ENCODE measurements around the gene SLFNL1. TPM values are rescaled to one million over a fixed set of nuclear protein-coding genes. Genes with fewer than 3 reads are reported as not detected.
A peak's percentile ranks its signal among the peaks of the same experiment; 100 is the strongest.

SLFNL1 gene
- polyA plus RNA-seq, 3 donors from 2014 or later: 0.11 to 0.32 TPM; not detected in 1

GRCh38 chr1:41015281-41015896 is 6.1 kb downstream of the SLFNL1 start:
- Mint-ChIP-seq H3K36me3 (peaks cover 10 to 21% (median 15%) of the 10 kb centered on the region in 3 donors), H3K9me3 (no peaks in the 10 kb centered on the region), H3K27me3 (ENCODE audit: low read depth in 3 of 3) (peaks cover 0 to 11% (median 8%) of the 10 kb centered on the region in 3 donors), H3K4me3 (no peak overlapping the region), H3K4me1 (peaks cover 0 to 3% of the 10 kb centered on the region in 2 donors), H3K27ac (peak overlapping the region in 4 of 6 donors; percentile 3 to 26 (median 19))
- DNase-seq: no peak

- peaks cover 15 to 26% (median 20%) of the 10 kb centered on the region in 3 donors for H3K36me3 Mint-ChIP-seq
- DNase-seq: no peak
- H3K27me3 Mint-ChIP-seq (ENCODE audit: low read depth in 3 of 3): peaks cover 0 to 11% (median 8%) of the 10 kb centered on the region in 3 donors
- H3K4me3 Mint-ChIP-seq: no peak overlapping the region
- peaks cover 0 to 3% of the 10 kb centered on the region in 2 donors for H3K4me1 Mint-ChIP-seq
- H3K27ac Mint-ChIP-seq: peak overlapping the region in 4 of 6 donors; percentile 3 to 88 (median 20)
- no peaks in the 10 kb centered on the region for H3K9me3 Mint-ChIP-seq
These were observed 6.7 kb downstream of the SLFNL1 start for GRCh38 chr1:41014871-41015270.

DNA sequence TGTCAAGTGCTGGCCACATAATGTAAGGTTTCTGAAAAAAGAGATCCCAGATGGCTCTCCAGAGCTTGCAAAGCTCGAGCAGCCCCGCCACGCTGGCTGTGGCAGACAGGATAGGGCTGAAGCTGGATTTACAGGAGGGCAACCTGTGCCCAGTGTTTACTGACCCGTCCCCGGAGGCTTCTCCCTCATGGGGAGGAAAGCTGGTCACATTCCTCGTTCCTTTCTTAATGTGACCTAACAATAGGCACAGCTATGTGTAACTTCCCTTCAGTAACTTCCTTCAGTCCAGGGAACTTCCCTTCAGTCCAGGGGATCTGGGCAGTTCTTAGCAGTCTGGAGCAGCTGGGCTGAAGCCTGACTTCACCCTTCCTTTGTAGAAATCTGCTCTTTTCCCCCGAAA is 7.7 kb downstream of the SLFNL1 start:
- peak overlapping the region in 1 of 6 donors; percentile 23 for H3K27ac Mint-ChIP-seq
- H3K27me3 Mint-ChIP-seq (ENCODE audit: low read depth in 3 of 3): peaks cover 0 to 7% (median 4%) of the 10 kb centered on the region in 3 donors
- peaks cover 21 to 35% (median 23%) of the 10 kb centered on the region in 3 donors for H3K36me3 Mint-ChIP-seq
- DNase-seq: no peak
- H3K4me1 Mint-ChIP-seq: peaks cover 0 to 3% of the 10 kb centered on the region in 2 donors
- no peaks in the 10 kb centered on the region for H3K9me3 Mint-ChIP-seq
- H3K4me3 Mint-ChIP-seq: no peak overlapping the region

GRCh38 chr1:41013024-41013423 is 8.5 kb downstream of the SLFNL1 start:
- no peak for DNase-seq

DNA sequence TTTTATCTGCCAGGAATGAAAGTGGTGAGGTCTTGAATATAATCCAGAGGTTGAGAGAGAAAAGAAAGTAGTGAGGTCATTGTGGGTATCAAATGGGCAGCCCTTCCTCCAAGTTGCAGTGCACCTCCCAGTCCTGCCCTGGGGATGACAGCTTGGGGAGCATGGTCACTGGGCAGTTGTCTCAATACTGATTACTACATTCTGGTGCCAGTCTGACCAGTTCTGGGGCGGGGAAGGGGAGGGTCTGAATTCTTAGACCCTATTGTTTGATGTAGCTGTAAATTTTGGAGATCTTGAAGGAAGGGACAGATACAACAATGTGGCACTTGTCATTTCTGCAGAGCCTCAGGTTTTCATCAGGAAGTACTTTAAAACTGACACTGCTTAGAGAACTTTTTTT is 11.2 kb downstream of the SLFNL1 start:
- Mint-ChIP-seq H3K9me3 (no peaks in the 10 kb centered on the region), H3K27ac (no peak overlapping the region), H3K4me3 (no peak overlapping the region), H3K27me3 (ENCODE audit: low read depth in 3 of 3) (peaks cover 0 to 2% (median 0%) of the 10 kb centered on the region in 3 donors), H3K36me3 (peaks cover 29 to 64% (median 41%) of the 10 kb centered on the region in 3 donors), H3K4me1 (peaks cover 0 to 3% of the 10 kb centered on the region in 2 donors)
- no peak for DNase-seq

More at GRCh38 chr1:41013024-41013423, 8.5 kb downstream of the SLFNL1 start:
- peaks cover 24 to 42% (median 27%) of the 10 kb centered on the region in 3 donors for H3K36me3 Mint-ChIP-seq
- H3K4me3 Mint-ChIP-seq: no peak overlapping the region
- H3K27ac Mint-ChIP-seq: no peak overlapping the region
- no peaks in the 10 kb centered on the region for H3K9me3 Mint-ChIP-seq
- peaks cover 0 to 4% (median 4%) of the 10 kb centered on the region in 3 donors for H3K27me3 Mint-ChIP-seq (ENCODE audit: low read depth in 3 of 3)
- peaks cover 0 to 3% of the 10 kb centered on the region in 2 donors for H3K4me1 Mint-ChIP-seq

DNA sequence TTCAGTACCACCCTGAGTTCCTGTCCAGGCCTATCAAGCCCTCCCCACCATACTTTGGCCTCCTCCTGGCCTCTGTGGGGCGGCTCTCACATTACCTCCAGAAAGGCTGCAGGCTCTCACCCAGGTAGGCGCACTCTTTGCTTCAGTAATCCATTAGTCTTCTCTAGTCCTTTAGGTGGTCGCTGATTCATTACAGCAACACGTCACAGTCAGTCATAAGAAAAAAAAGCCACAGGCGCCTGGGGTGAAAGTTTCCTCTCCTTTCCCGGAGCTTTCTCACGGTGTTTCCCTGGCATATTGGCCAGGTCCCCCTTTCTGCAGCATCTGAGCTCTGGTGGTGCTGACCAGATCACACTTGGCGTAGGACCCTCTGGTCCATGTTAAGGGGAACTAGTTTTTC is 12.1 kb downstream of the SLFNL1 start:
- DNase-seq: no peak
- H3K9me3 Mint-ChIP-seq: no peaks in the 10 kb centered on the region
- peaks cover 0 to 2% (median 0%) of the 10 kb centered on the region in 3 donors for H3K27me3 Mint-ChIP-seq (ENCODE audit: low read depth in 3 of 3)
- peaks cover 0 to 1% of the 10 kb centered on the region in 2 donors for H3K4me1 Mint-ChIP-seq
- H3K27ac Mint-ChIP-seq: peak overlapping the region in 1 of 6 donors; percentile 8
- H3K4me3 Mint-ChIP-seq: no peak overlapping the region
- H3K36me3 Mint-ChIP-seq: peaks cover 29 to 60% (median 41%) of the 10 kb centered on the region in 3 donors

DNA sequence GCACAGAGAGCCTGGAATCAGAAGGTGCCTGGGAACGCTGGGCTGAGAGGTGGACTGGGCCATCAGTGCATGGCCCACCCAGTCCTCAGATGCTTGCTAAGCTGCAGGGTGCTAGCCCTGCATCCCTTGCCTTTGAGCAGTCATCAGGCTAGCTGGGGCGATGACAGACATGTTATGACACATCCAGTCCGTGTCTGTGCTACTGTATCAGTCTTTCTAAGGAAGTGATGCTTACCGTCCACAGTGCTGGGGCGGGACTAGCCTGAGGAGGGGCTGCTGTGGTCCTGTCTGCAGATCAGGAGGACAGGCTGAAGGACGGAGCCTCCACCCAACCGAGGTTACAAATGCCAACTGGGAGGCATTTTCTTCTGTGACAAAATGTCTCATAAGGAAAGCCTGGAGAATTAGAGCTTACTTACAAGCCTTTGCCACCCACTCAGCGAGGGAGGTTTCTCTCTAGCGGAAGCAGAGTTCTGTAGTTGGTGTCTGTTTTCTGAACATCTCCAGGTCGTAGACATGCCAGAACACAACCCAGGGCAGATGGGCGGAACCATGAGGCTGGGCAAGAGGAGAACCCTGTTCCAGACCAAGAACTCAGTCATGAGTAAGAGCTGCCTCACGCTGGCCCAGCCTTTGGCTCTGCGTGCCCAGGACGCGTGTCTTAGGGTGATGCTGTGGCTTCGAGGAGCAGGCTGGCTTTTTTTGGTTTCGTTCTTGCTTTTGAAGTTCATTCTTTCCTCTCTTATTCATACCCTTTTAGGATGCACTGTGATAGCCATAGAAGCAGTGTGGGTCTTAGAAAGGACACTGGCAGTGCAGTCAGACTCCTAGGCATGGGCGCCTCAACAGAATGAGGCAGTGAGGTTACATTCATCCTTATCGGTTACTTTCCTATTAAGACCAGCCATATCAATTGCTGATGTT is 14.3 kb downstream of the SLFNL1 start:
- H3K36me3 Mint-ChIP-seq: peaks cover 28 to 59% (median 38%) of the 10 kb centered on the region in 3 donors
- H3K27ac Mint-ChIP-seq: no peak overlapping the region

GRCh38 chr1:41005876-41006275 is 15.6 kb downstream of the SLFNL1 start:
- no peaks in the 10 kb centered on the region for H3K9me3 Mint-ChIP-seq
- H3K27me3 Mint-ChIP-seq (ENCODE audit: low read depth in 3 of 3): peaks cover 0 to 8% (median 2%) of the 10 kb centered on the region in 3 donors
- peak overlapping the region in 3 of 6 donors; percentile 8 to 35 (median 11) for H3K27ac Mint-ChIP-seq
- H3K4me1 Mint-ChIP-seq: peaks cover 22 to 25% of the 10 kb centered on the region in 2 donors
- H3K4me3 Mint-ChIP-seq: no peak overlapping the region
- DNase-seq: no peak
- peaks cover 19 to 58% (median 42%) of the 10 kb centered on the region in 3 donors for H3K36me3 Mint-ChIP-seq

More for the DNA sequence above, 14.3 kb downstream of the SLFNL1 start:
- Mint-ChIP-seq H3K27me3 (ENCODE audit: low read depth in 3 of 3) (peaks cover 0 to 8% (median 2%) of the 10 kb centered on the region in 3 donors), H3K4me1 (peaks cover 18 to 21% of the 10 kb centered on the region in 2 donors), H3K9me3 (no peaks in the 10 kb centered on the region), H3K4me3 (no peak overlapping the region)
- no peak for DNase-seq

- peak; percentile 77 to 87 (median 77) for DNase-seq
- Mint-ChIP-seq H3K36me3 (peaks cover 31 to 61% (median 34%) of the 10 kb centered on the region in 3 donors), H3K4me1 (peaks cover 22 to 25% of the 10 kb centered on the region in 2 donors), H3K27me3 (ENCODE audit: low read depth in 3 of 3) (peaks cover 0 to 8% (median 2%) of the 10 kb centered on the region in 3 donors), H3K4me3 (peak overlapping the region in 4 of 5 donors; percentile 15 to 33 (median 18)), H3K9me3 (no peaks in the 10 kb centered on the region), H3K27ac (peak overlapping the region; percentile 50 to 87 (median 69))
These were observed 17.8 kb downstream of the SLFNL1 start for GRCh38 chr1:41003640-41004220.

DNA sequence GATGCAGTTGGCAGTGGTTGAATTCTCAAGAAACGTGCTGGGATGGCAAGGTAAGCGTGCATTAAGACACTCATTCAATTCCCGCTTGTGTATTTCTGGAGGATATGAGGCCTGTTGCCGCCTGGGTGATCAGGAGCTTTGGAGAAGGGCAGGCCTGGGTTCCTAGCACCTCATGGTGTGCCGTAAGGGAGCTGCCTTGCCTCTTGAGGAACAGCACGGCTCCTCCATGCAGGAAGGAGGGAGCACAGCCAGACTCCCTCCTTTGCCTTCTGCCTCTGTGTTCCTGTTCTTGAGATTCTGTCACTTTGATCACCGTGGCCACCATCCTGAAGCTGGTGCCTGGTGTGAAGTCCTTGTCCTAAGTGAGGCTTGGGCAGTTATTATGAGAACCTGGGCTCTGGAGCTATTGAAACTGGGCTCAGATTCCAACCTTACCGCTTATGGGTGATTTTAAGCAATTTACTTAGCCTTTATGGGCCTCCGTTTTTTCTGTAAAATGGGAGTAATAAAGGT is 18.3 kb downstream of the SLFNL1 start:
- peaks cover 0 to 8% (median 2%) of the 10 kb centered on the region in 3 donors for H3K27me3 Mint-ChIP-seq (ENCODE audit: low read depth in 3 of 3)
- peak overlapping the region in 3 of 5 donors; percentile 15 to 18 (median 18) for H3K4me3 Mint-ChIP-seq
- H3K9me3 Mint-ChIP-seq: no peaks in the 10 kb centered on the region
- H3K36me3 Mint-ChIP-seq: peaks cover 32 to 61% (median 33%) of the 10 kb centered on the region in 3 donors
- H3K27ac Mint-ChIP-seq: peak overlapping the region; percentile 50 to 81 (median 66)
- peaks cover 22 to 25% of the 10 kb centered on the region in 2 donors for H3K4me1 Mint-ChIP-seq
- DNase-seq: no peak

DNA sequence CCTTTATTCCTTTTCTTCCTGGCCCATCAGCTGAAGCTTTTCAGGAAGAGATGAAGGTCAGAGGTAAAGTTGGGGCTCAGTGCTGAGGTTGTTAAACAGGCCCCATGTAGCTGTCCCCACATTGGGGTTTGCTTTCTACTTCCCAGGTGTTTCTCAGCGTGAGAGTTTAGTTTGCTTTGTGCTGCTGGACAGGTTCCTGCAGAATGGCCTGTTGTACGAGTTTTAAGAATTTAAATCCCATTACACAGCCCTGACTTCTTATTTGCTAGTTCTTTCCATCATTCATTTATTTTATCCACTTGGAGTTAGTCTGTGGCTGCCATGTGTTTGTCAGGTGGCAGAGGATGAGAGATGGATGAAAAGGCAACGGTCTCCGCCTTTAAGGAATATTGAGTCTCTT is 22.9 kb downstream of the SLFNL1 start:
- Mint-ChIP-seq H3K36me3 (peaks cover 40 to 58% (median 45%) of the 10 kb centered on the region in 3 donors), H3K4me1 (peaks cover 19% of the 10 kb centered on the region in 2 donors), H3K27ac (peak overlapping the region in 1 of 6 donors; percentile 13), H3K27me3 (ENCODE audit: low read depth in 3 of 3) (peaks cover 0 to 4% (median 3%) of the 10 kb centered on the region in 3 donors), H3K4me3 (no peak overlapping the region), H3K9me3 (no peaks in the 10 kb centered on the region)
- no peak for DNase-seq

- no peaks in the 10 kb centered on the region for H3K9me3 Mint-ChIP-seq
- no peak overlapping the region for H3K27ac Mint-ChIP-seq
- H3K4me3 Mint-ChIP-seq: no peak overlapping the region
- peaks cover 40 to 58% (median 46%) of the 10 kb centered on the region in 3 donors for H3K36me3 Mint-ChIP-seq
- no peak for DNase-seq
- H3K27me3 Mint-ChIP-seq (ENCODE audit: low read depth in 3 of 3): peaks cover 0 to 7% (median 0%) of the 10 kb centered on the region in 3 donors
- H3K4me1 Mint-ChIP-seq: peaks cover 3% of the 10 kb centered on the region in 2 donors
These were observed 24.4 kb downstream of the SLFNL1 start for GRCh38 chr1:40997096-40997495.

DNA sequence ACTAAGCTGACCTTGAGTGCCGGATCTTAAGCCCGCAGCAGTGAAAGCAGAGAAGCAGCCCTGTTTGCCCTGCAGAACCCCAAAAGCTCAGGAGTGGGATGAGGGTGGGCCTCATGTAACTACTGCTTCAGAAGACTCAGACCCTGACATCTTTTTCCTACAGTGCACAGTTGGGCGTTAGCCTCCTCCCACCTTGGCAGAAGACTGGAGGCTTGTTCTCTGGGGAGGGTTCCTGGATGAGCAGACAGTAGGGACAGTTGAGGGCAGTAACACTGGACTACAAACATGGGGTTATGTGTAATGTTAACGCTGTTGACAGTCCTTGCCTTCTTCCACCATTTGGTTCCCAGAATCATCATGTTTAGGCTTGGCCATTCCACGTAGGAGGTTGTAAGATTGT is 32.5 kb downstream of the SLFNL1 start:
- H3K36me3 Mint-ChIP-seq: peaks cover 49 to 66% (median 57%) of the 10 kb centered on the region in 3 donors
- no peaks in the 10 kb centered on the region for H3K9me3 Mint-ChIP-seq
- H3K4me3 Mint-ChIP-seq: no peak overlapping the region
- H3K27ac Mint-ChIP-seq: no peak overlapping the region
- no peak for DNase-seq
- H3K4me1 Mint-ChIP-seq: no peaks in the 10 kb centered on the region
- peaks cover 0 to 12% (median 5%) of the 10 kb centered on the region in 3 donors for H3K27me3 Mint-ChIP-seq (ENCODE audit: low read depth in 3 of 3)
